GM18519 (cell line): Measurements from ENCODE around the gene GIGYF2.

Source experiments
- ATAC-seq: cut with Tn5 transposase; IDR thresholded peaks from one replicate; pipeline ENCODE4 v1.9.1; 2021; ENCODE audit warnings: mild to moderate bottlenecking, moderate library complexity; ENCODE audit not compliant: unreplicated experiment, low FRiP score

GIGYF2 gene

GRCh38 chr2:232876978-232877441 lies 179.9 kb downstream of the GIGYF2 start:
- no peak for ATAC-seq

- ATAC-seq, result no peak
Measured at GRCh38 chr2:232877940-232878511, 180.9 kb downstream of the GIGYF2 start.

- no peak for ATAC-seq
Measured at GRCh38 chr2:232878855-232879617, 181.9 kb downstream of the GIGYF2 start.

- no peak for ATAC-seq
Measured at GRCh38 chr2:232879618-232880494, 182.7 kb downstream of the GIGYF2 start.

- ATAC-seq, result no peak
Measured at GRCh38 chr2:232880764-232881351, 183.7 kb downstream of the GIGYF2 start.

GRCh38 chr2:232882085-232882484 lies 185.0 kb downstream of the GIGYF2 start:
- ATAC-seq, result no peak

- ATAC-seq, result no peak
Measured at GRCh38 chr2:232882505-232883115, 185.5 kb downstream of the GIGYF2 start.

- no peak for ATAC-seq
Measured at GRCh38 chr2:232883116-232883721, 186.1 kb downstream of the GIGYF2 start.

GRCh38 chr2:232884001-232884421 lies 186.9 kb downstream of the GIGYF2 start:
- ATAC-seq, result no peak

- ATAC-seq, result no peak
Measured at GRCh38 chr2:232884549-232885263, 187.6 kb downstream of the GIGYF2 start.

- ATAC-seq, result no peak
Measured at GRCh38 chr2:232885264-232885961, 188.3 kb downstream of the GIGYF2 start.

GRCh38 chr2:232886176-232886575 lies 189.0 kb downstream of the GIGYF2 start:
- no peak for ATAC-seq

GRCh38 chr2:232886632-232887031 lies 189.5 kb downstream of the GIGYF2 start:
- no peak for ATAC-seq

GRCh38 chr2:232887171-232887850 lies 190.2 kb downstream of the GIGYF2 start:
- ATAC-seq, result no peak

- ATAC-seq, result no peak
Measured at GRCh38 chr2:232888099-232888836, 191.1 kb downstream of the GIGYF2 start.

GRCh38 chr2:232888839-232889529 lies 191.9 kb downstream of the GIGYF2 start:
- ATAC-seq, result no peak

- ATAC-seq, result no peak
Measured at GRCh38 chr2:232889876-232890401, 192.8 kb downstream of the GIGYF2 start.
